Measurements from ENCODE around the gene PRKAG1. TPM values are rescaled to one million over a fixed set of nuclear protein-coding genes. Genes with fewer than 3 reads are reported as not detected.

The PRKAG1 gene
- total RNA-seq, 2 experiments from 2014 or later: 62.5 to 65.5 TPM

DNA sequence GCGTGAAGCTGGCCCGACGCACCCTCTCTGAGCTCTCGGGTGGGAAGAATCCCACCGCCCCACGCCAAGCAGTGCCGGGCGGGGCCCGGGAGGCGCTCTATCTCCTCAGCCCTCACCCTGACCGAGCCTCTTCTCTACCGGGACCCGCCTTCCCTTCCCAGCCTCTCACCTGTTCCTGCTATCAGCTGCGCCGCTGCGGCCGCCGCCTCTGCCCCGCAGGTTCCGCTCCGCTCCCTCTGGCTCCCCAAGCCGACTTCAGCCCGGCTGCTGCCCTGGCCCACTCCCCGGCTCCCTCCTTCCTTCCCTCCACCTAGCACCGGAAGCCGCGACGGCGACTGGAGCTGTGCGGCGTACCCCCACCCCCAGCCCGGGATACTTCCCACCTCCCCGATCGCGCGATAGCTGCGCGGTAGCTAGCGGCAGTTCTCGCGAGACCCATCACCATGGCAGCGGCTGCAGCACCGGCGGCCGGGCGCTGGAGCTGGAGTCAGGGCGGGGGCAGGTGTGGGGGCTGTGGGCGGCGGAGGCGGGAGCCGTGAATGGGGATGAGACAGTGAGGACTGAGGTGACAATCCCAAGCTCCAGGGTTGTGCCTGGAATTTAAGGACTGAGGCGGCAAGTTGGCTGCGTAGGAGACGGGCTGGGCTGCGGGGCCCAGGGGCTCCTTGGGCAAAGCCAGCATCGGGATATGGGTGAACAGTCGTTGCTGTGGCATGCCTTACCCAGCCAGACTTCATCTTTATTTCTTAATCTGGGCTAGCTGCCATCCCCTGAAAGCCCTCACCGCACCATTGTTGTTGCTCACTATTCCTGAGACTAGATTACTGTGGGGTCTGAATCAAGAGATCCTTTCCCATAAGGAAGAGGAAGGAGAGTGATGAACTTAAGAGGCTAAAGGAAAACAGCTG lies 61.2 kb downstream of the PRKAG1 start, which contains the start of gene ARF3:
Gene ARF3, minus strand, starts transcription at position 347 of the 908 bp plus-strand sequence. CDS start 16,392 bp downstream, outside the sequence.
- DNase-seq: peak; percentile 95
- Mint-ChIP-seq H3K27ac (peak within 1 kb of the TSS; percentile 90), H3K9me3 (no peaks in the 10 kb centered on the region), H3K36me3 (ENCODE audit: low read depth) (peaks cover 29% of the 10 kb centered on the region), H3K4me3 (peak within 1 kb of the TSS; percentile 98), H3K27me3 (peaks cover 18% of the 10 kb centered on the region), H3K4me1 (peaks cover 29% of the 10 kb centered on the region)
- POLR2A ChIA-PET: interaction anchor here (0.6 to 1.2 kb wide), 3 partner anchors 41 to 278 kb away, joined by 3 to 4 read pairs (median 3); partner anchors contain the start of gene DDX23
- CTCF ChIA-PET: interaction anchor here (0.6 to 4.8 kb wide), 11 partner anchors 11 to 215 kb away, joined by 3 to 34 read pairs (median 4); partner anchors contain the start of gene WNT1

DNA sequence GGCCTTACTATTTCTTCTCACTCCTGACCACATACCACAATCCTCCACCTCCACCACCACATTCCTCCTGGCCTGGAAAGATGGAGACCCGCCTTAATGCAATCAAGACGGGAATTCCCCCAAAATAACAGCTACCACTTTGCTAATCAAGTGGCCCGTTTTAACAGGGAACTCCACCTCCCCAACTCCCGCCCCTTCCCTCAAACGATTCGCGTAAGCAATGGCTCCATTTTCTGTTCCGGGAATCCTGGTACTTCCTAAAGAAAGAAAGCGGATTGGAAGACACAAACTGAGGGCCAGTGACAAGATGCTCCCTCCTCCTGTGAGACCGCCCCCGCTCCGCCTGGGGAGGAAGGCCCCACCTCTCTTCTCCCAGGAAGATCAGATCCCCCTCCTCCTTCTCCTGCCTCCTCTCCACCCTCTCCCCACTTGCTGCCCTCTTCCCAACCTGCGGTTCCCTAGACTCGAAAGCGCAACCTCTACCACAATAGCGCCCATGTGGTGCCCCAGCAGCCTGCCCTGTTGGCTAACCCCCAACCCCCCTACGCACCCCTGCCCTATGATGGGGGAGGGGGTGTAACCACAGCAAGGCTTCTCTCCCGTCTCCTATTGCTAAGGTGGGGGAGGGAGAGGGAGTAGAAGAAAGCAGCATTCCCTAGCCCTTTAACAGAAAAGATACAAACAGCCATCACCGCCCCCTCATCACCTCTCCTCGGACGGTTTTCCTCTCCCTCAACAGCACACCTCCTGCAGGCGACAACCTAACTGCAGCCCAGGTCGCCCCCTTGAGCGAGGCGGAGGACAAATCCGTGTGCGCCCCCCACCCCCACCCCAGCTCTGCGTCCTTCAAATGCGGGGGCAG lies 62.1 kb downstream of the PRKAG1 start:
- peak overlapping the region; percentile 98 for H3K4me3 Mint-ChIP-seq
- no peaks in the 10 kb centered on the region for H3K9me3 Mint-ChIP-seq
- ChIA-PET POLR2A (no interaction called here), CTCF (interaction anchor here (0.6 to 4.8 kb wide), 10 partner anchors 12 to 214 kb away, joined by 3 to 34 read pairs (median 4); partner anchors contain the start of gene WNT1)
- H3K27me3 Mint-ChIP-seq: peaks cover 18% of the 10 kb centered on the region
- no peak for DNase-seq
- peak overlapping the region; percentile 90 for H3K27ac Mint-ChIP-seq
- H3K36me3 Mint-ChIP-seq (ENCODE audit: low read depth): peaks cover 29% of the 10 kb centered on the region
- H3K4me1 Mint-ChIP-seq: peaks cover 29% of the 10 kb centered on the region

GRCh38 chr12:48954841-48955501 lies 63.6 kb downstream of the PRKAG1 start:
- peaks cover 29% of the 10 kb centered on the region for H3K4me1 Mint-ChIP-seq
- DNase-seq: no peak
- no peak overlapping the region for H3K27ac Mint-ChIP-seq
- CTCF ChIA-PET: interaction anchor here (0.6 to 4.8 kb wide), 5 partner anchors 24 to 280 kb away, joined by 3 to 34 read pairs (median 5); partner anchors contain the start of gene WNT1
- no peak overlapping the region for H3K4me3 Mint-ChIP-seq
- H3K9me3 Mint-ChIP-seq: no peaks in the 10 kb centered on the region
- POLR2A ChIA-PET: no interaction called here
- H3K27me3 Mint-ChIP-seq: peaks cover 9% of the 10 kb centered on the region
- peaks cover 31% of the 10 kb centered on the region for H3K36me3 Mint-ChIP-seq (ENCODE audit: low read depth)

- H3K4me3 Mint-ChIP-seq: no peak overlapping the region
- peaks cover 29% of the 10 kb centered on the region for H3K4me1 Mint-ChIP-seq
These were observed 64.5 kb downstream of the PRKAG1 start for GRCh38 chr12:48954061-48954460.

DNA sequence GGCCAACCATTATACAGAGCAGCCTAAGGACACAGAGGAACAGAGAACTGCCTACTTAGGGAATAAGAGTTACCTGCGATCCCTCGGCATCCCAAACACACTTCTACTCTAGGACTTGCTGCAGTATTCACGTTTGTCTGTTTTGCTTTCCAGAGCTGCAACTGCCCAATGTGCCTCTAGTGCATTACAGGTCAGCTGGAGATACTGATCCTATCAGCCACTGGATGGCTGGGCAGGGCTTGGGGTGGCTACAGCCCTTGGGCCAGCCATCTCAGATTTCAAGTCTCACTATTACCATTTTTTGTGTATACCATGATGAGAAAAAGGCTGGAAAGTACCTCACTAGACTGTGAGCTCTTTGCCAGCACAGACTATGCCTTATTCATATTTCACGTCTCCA lies 65.9 kb downstream of the PRKAG1 start:
- H3K4me3 Mint-ChIP-seq: no peak overlapping the region
- no peak for DNase-seq
- peaks cover 36% of the 10 kb centered on the region for H3K36me3 Mint-ChIP-seq (ENCODE audit: low read depth)
- no peaks in the 10 kb centered on the region for H3K27me3 Mint-ChIP-seq
- CTCF ChIA-PET: interaction anchor here (0.7 to 2.5 kb wide), 11 partner anchors 9 to 100 kb away, joined by 3 to 10 read pairs (median 5); partner anchors contain the start of genes DDX23 and WNT1
- H3K27ac Mint-ChIP-seq: no peak overlapping the region
- peaks cover 29% of the 10 kb centered on the region for H3K4me1 Mint-ChIP-seq
- POLR2A ChIA-PET: no interaction called here
- H3K9me3 Mint-ChIP-seq: no peaks in the 10 kb centered on the region

More at GRCh38 chr12:48954061-48954460, 64.5 kb downstream of the PRKAG1 start:
- Mint-ChIP-seq H3K27ac (no peak overlapping the region), H3K9me3 (no peaks in the 10 kb centered on the region), H3K27me3 (peaks cover 3% of the 10 kb centered on the region), H3K36me3 (ENCODE audit: low read depth) (peaks cover 31% of the 10 kb centered on the region)
- DNase-seq: no peak
- POLR2A ChIA-PET: no interaction called here
- CTCF ChIA-PET: interaction anchor here (1.4 kb wide), 1 partner anchor 23 kb away, joined by 3 read pairs; no protein-coding TSS in a partner anchor

Other genes with a start within 250 kb of the PRKAG1 start
- gene ADCY6, start 229.7 kb downstream of the PRKAG1 start, total RNA-seq: not detected
- 10 to 100 TPM; 14.9 to 19.9 TPM for gene CACNB3, start 200.3 kb downstream of the PRKAG1 start, total RNA-seq
- gene DDX23, start 166.6 kb downstream of the PRKAG1 start, total RNA-seq: 100 to 1,000 TPM; 143 to 144 TPM
- 1 to 10 TPM; 1.1 to 1.2 TPM for gene RND1, start 152.9 kb downstream of the PRKAG1 start, total RNA-seq
- gene FKBP11, start 93.3 kb downstream of the PRKAG1 start, total RNA-seq: 10 to 100 TPM; 44.2 to 45.6 TPM
- 100 to 1,000 TPM in 1 of 2 experiments, 10 to 100 TPM in 1; 89.6 to 114 TPM for gene ARF3, start 61.3 kb downstream of the PRKAG1 start, total RNA-seq
- gene WNT10B, start 47.0 kb downstream of the PRKAG1 start, total RNA-seq: under 1 TPM; 0.52 to 0.99 TPM
- gene WNT1, start 40.5 kb downstream of the PRKAG1 start, total RNA-seq: under 1 TPM; 0.17 to 0.29 TPM
- under 1 TPM; 0.10 to 0.17 TPM for gene DDN, start 19.4 kb downstream of the PRKAG1 start, total RNA-seq
- gene KMT2D, start 42.0 kb upstream of the PRKAG1 start, total RNA-seq: 100 to 1,000 TPM in 1 of 2 experiments, 10 to 100 TPM in 1; 97.9 to 116 TPM
- 1 to 10 TPM; 4.6 to 6.4 TPM for gene RHEBL1, start 51.2 kb upstream of the PRKAG1 start, total RNA-seq
- gene DHH, start 76.0 kb upstream of the PRKAG1 start, total RNA-seq: under 1 TPM in 1 of 2 experiments, not detected in 1; 0.12 TPM
- gene LMBR1L, start 92.1 kb upstream of the PRKAG1 start, total RNA-seq: 10 to 100 TPM; 60.3 to 62.3 TPM
- 1,000 to 10,000 TPM; 2,153 to 2,254 TPM for gene TUBA1B, start 112.6 kb upstream of the PRKAG1 start, total RNA-seq
- gene TUBA1A, start 170.3 kb upstream of the PRKAG1 start, total RNA-seq: 100 to 1,000 TPM in 1 of 2 experiments, 10 to 100 TPM in 1; 94.8 to 109 TPM
- 100 to 1,000 TPM; 246 to 278 TPM for gene TUBA1C, start 246.3 kb upstream of the PRKAG1 start, total RNA-seq

Measured in activated CD4-positive, alpha-beta T cell treated with anti-CD3 and anti-CD28 coated beads, Interleukin-2, amount 10 ng/mL, durations not matched to agents 7 days and 5 days (primary cell).